Activated CD4-positive, alpha-beta T cell treated with anti-CD3 and anti-CD28 coated beads, Interleukin-2, Interleukin-4, amounts not matched to agents 100 ng/mL and 50 ng/mL, durations not matched to agents 16 hours and 8 hours (primary cell): Measurements from ENCODE around the gene CD8B.
"Not testable (repeated sequence)": the region's sequence is repeated elsewhere in the genome, so short reads cannot be mapped to it uniquely, and the experiment has no call there.

Source experiments
- DNase-seq: peaks from one replicate; pipeline ENCODE4 v3.0.0-alpha.2; 2020; ENCODE audit warnings: low spot score

The CD8B gene

GRCh38 chr2:86861628-86862379 lies at the start of gene CD8B:
CD8B (minus strand) TSS chr2:86861886; CDS start chr2:86861865, 21 bp downstream.
- DNase-seq = not testable (repeated sequence)

- not testable (repeated sequence) for DNase-seq
Observed at GRCh38 chr2:86905868-86906267, 44.2 kb upstream of the CD8B start.

GRCh38 chr2:86900687-86901086 lies 39.0 kb upstream of the CD8B start:
- DNase-seq = not testable (repeated sequence)

GRCh38 chr2:86886026-86886425 lies 24.3 kb upstream of the CD8B start:
- DNase-seq = not testable (repeated sequence)

GRCh38 chr2:86882865-86883264 lies 21.2 kb upstream of the CD8B start:
- not testable (repeated sequence) for DNase-seq

GRCh38 chr2:86882118-86882665 lies 20.5 kb upstream of the CD8B start:
- DNase-seq = not testable (repeated sequence)

- not testable (repeated sequence) for DNase-seq
Observed at GRCh38 chr2:86878986-86879385, 17.3 kb upstream of the CD8B start.

- not testable (repeated sequence) for DNase-seq
Observed at GRCh38 chr2:86870941-86871340, 9.3 kb upstream of the CD8B start.

GRCh38 chr2:86868895-86869468 lies 7.3 kb upstream of the CD8B start:
- not testable (repeated sequence) for DNase-seq

GRCh38 chr2:86862380-86862703 lies 656 bp upstream of the CD8B start:
- DNase-seq = not testable (repeated sequence)

GRCh38 chr2:86861175-86861574 lies 511 bp downstream of the CD8B start:
- not testable (repeated sequence) for DNase-seq

GRCh38 chr2:86860573-86860972 lies 1.1 kb downstream of the CD8B start:
- not testable (repeated sequence) for DNase-seq

GRCh38 chr2:86857688-86858087 lies 4.0 kb downstream of the CD8B start:
- not testable (repeated sequence) for DNase-seq

GRCh38 chr2:86856498-86856897 lies 5.2 kb downstream of the CD8B start:
- not testable (repeated sequence) for DNase-seq

- not testable (repeated sequence) for DNase-seq
Observed at GRCh38 chr2:86855981-86856380, 5.7 kb downstream of the CD8B start.

- DNase-seq = not testable (repeated sequence)
Observed at GRCh38 chr2:86851581-86851980, 10.1 kb downstream of the CD8B start.

- peak; percentile 49 for DNase-seq
Observed at GRCh38 chr2:86842607-86843234, 19.0 kb downstream of the CD8B start.

GRCh38 chr2:86841330-86841729 lies 20.4 kb downstream of the CD8B start:
- not testable (repeated sequence) for DNase-seq

GRCh38 chr2:86839871-86840548 lies 21.7 kb downstream of the CD8B start:
- DNase-seq = not testable (repeated sequence)

GRCh38 chr2:86839455-86839854 lies 22.2 kb downstream of the CD8B start:
- not testable (repeated sequence) for DNase-seq

GRCh38 chr2:86837714-86838113 lies 24.0 kb downstream of the CD8B start:
- DNase-seq = not testable (repeated sequence)
